NCI-H748 (cell line): Measurements from ENCODE around the gene AP3M1.
A peak's percentile ranks its signal among the peaks of the same experiment; 100 is the strongest.
"Not testable (repeated sequence)": the region's sequence is repeated elsewhere in the genome, so short reads cannot be mapped to it uniquely, and the experiment has no call there.

ENCODE experiments used
- DNase-seq: peaks from one replicate; lab custom pipeline; 2025; ENCODE audit not compliant: unreplicated experiment; lab: John Stamatoyannopoulos, UW

Gene AP3M1

GRCh38 chr10:74164716-74165529, 14.3 kb upstream of the AP3M1 start:
- no peak for DNase-seq

- no peak for DNase-seq
These were observed 12.9 kb upstream of the AP3M1 start for GRCh38 chr10:74163319-74164068.

GRCh38 chr10:74160013-74160412, 9.4 kb upstream of the AP3M1 start:
- DNase-seq, result no peak

- DNase-seq, result no peak
These were observed 6.3 kb upstream of the AP3M1 start for GRCh38 chr10:74156919-74157289.

DNA sequence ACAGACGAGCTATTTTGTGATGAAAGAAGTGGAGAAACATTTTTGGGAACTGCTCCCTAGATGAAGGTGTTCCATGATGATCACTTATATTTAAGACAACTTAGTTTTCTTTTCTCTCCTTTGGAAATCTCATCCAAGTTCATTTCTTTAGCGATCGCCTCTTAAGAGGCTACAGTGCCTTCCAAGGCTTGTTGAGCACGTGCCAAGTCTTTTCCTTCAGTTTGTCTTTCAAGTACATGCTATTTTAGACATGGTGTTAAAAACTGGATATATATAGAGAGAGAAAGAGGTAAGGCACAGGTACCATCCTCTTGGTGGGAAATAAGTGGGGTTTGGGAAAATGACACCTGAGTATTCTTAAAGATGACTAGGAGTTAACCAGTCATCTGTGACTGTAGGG, 3.0 kb upstream of the AP3M1 start:
- DNase-seq, result no peak

DNA sequence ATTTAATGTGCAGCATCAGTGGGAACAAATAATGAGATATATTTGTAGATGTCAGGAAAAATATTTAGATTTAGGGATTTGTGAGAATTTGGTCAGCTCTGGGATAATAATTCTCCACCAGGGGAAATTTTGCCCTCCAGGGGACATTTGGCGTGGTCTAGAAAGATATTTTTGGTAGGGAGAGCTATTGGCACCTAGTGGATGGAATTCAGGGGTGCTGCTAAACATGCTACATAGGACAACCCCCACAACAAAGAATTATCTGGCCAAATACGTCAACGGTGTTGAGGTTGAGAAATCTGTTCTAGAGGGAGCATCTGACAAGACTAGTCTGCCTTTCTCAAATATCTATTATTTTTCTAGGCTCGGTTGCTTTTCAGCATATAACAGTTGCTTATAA, 2.5 kb upstream of the AP3M1 start:
- no peak for DNase-seq

DNA sequence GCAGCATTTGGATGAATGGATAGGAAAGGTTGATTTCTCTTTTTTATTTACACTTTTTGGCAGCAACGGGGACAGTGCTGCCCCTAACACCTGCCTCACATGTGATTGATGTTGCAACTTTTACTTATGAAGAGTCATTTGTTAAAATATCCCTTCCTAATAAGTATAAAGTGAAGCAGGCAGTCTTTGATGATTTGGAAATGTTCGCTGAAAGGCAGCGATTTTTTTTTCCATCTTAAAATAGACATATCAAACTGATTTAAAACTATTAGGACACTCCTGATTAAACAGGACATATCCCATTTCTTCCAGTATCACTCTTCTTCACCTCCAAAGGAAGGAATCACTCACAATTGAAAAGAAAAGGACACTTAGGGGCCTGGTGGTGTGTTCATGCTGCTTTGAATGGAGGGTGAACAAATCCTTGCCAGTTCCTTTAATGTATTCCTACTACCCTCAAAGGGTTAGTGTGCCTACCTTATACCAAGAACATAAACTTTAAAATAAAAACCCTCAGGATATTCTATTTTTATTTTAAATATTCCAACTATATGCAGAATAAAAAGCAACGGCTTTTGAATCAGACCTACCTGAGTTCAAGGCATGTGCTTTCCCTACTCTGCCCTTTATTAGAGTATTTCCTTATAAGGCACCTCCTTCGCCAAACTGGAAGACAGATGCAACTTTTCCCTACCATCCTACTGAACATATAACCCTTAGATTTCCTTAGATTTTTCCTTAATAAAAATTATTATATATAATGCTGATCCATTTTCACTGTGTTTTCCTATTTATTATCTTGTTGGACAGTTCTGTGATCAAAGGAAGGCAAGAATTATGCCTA, 1.5 kb upstream of the AP3M1 start:
- DNase-seq, result no peak

GRCh38 chr10:74150990-74151878, 606 bp upstream of the AP3M1 start, which contains the start of gene ADK:
Gene ADK, plus strand, starts transcription at chr10:74151221. Its CDS starts 58 bp downstream, at chr10:74151279.
- peak; percentile 96 for DNase-seq

DNA sequence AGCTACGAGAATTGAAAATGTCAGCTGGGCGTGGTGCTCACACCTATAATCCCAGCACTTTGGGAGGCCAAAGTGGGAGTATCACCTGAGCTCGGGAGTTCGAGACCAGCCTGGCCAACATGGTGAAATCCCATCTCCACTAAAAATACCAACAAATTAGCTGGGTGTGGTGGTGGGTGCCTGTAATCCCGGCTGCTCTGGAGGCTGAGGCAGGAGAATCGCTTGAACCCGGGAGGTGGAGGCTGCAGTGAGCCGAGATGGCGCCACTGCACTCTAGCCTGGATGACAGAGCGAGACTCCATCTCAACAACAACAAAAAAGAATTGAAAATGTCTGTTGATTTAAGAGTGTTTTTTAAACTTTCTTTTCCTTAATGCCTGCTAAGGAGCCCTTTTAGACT, 3.6 kb downstream of the AP3M1 start:
- DNase-seq, result not testable (repeated sequence)

DNA sequence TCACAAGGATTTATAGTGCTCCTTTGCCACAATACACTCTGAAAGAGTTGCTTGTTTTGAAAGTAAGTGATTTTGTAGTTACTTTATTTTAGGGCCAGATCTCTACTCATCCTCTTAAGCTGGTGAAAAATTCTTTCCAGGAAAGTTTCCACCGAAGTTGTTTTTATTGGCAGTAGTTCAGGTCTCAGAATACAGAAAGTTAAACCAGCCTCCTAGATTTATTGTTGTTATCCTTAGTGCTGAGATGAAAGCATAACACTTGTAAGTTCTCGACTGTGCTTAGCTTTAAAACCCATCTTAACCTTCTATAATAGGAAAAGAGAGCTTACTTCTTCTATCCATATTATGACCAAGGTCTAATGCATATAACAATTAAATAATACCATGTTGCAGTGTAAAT, 5.5 kb downstream of the AP3M1 start:
- DNase-seq, result no peak

GRCh38 chr10:74140553-74140952, 10.1 kb downstream of the AP3M1 start:
- no peak for DNase-seq

DNA sequence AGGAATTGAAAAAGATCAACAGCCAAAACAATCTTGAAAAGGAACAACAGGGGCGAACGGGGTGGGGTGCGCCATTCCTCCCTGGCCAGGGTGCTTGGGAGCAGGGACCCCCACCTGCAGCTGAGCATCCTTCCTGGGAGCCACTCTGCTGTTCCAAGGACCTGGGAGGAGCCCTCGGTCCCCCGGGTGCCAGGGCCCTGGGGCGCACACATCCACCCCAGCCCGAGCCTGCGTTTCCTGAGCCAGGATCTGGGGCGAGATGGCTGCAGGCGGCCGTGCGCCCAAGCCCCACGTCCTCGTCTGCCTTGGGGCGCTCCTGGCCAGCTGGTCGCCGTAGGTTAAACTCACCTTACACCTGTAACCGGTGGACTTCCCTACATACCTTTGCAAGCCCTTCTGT, 10.6 kb downstream of the AP3M1 start:
- DNase-seq, result no peak

GRCh38 chr10:74138596-74138995, 12.0 kb downstream of the AP3M1 start:
- DNase-seq, result not testable (repeated sequence)

DNA sequence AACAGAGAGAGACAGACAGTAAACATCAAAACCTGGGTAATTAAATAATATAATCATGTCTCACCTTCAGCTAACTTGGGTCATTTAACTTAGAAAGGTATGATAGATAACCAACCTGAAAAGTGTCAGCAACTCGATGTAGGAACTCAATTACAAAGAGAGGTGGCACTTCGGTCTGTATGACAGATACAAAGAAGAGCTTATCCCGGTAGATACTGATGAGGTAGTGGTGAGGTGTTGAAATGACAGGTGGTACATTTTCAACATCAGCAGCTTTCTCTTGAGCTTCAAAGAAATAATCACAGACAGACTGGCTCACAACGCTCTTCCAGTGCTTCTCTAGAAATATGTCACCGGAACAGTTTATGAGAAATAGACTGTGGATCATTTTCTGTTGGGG, 12.6 kb downstream of the AP3M1 start:
- DNase-seq, result no peak

DNA sequence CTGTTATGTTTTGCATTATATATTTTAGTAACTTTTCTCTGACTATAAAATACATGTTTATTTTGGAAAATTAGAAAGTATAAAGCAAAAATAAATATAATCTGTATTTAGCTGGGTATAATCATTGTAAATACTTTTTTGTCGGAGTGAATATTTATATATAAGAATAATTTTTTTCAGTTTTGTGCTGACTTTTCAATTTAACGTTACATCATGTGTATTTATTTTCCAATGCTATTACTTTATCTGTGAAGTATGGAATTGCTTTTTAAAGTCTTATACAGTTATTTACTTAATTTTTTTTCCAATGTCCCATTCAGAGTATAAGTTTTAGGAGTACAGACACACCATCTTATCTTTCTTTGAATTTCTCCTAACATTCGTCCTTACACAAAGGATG, 15.2 kb downstream of the AP3M1 start:
- DNase-seq, result no peak

DNA sequence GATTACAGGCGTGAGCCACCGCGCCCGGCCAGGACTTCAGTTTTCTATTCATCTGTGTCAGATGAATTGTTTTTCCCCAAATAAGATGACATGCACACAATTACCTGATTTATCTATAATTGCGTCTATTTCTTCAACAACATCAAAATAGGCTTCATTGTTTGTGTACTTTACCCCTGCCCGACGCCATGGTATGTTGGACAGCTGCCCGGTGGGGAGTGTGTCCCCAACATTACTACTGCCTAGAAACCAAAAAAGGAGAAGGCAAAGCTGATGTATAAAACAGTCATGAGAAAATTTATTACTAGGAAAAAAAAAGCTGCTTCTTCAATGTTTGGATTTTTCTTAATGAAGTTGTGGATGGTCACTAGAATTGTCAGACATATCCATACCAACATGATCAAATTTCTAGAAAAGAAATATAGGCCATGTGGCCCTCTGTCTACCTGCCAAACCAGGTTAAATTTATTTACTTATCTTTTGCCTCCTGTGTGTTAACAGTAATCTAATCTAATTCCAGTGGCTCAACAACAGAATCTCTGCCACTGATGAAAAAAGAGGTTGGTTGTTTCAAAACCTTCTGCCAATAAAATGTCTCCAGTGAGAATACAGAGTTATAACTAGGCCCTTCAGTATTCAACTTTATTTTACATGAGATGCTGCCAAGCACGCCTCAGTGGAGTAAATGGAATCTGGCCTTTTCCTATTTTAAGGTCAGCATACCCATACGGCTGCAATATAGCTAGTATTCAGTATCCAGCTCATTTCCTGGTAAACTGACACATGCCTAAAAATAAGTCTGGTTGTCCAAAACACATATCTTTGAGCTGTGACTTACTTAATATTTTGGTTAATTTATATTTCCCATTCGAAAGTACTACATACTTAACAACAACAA, 16.5 kb downstream of the AP3M1 start:
- peak; percentile 25 for DNase-seq

- no peak for DNase-seq
These were observed 27.5 kb downstream of the AP3M1 start for GRCh38 chr10:74123081-74123480.

DNA sequence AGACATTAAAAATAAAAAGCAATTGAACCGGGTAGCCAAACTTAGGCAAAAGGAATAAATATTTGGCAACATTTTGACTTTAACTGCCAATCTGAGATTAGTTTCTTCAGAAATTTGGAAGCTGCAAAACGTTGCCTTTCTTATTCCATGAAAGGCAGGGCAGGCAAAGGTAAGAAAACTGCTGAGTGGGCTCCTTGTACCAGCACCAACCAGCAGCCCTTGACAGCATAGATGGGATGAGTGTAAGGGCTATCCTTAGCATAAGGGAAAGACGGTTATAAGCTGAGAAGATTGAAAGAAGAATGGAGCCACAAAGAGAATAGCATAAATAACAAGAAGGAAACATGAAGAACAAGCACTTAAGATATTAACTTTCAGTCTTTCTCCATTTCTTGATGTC, 28.6 kb downstream of the AP3M1 start:
- DNase-seq, result no peak

- no peak for DNase-seq
These were observed 29.3 kb downstream of the AP3M1 start for GRCh38 chr10:74121368-74121767.

- no peak for DNase-seq
These were observed 29.7 kb downstream of the AP3M1 start for GRCh38 chr10:74120911-74121310.
